CD4-positive, alpha-beta T cell treated with Interleukin-2 at 100 ng/mL for 4 hours (primary cell): ENCODE results near the gene MON1B.

Experiments used
- DNase-seq: peaks from one replicate; pipeline ENCODE4 v3.0.0-alpha.2; 2020; ENCODE audit warnings: low spot score

Gene MON1B

DNA sequence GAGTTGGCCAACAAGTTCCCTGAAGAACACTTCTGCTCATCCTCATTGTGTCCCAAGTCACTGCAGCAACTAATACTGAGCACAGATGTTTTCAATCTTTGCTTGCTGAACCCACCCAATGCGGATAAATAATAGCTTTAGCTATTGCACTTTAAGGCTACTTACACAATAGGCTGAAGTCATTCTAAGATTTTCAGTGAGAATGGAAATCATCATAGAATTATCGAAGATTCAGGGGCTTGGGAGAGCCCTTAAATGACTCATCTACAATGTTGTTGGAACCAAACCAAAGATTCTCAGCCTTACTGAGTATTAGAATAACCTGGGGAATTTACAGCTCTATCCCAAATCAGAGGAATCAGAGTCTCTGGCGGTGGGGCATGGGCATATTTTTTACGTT, 59.4 kb downstream of the MON1B start:
- no peak for DNase-seq
